HCT116 (cell line): Measurements from ENCODE around the gene NENF. TPM values are rescaled to one million over a fixed set of nuclear protein-coding genes. Genes with fewer than 3 reads are reported as not detected.

Source experiments
- ATAC-seq: fragments of 200-7000 bp; cut with Tn5 transposase; 2 replicates; pipeline ENCODE4 v1.9.1; 2020; ENCODE audit warnings: mild to moderate bottlenecking, moderate library complexity
- BruUV-seq: library from RNA; stranded (reverse); fragments of 400-500 nt; replicated peaks from 2 replicates; lab custom pipeline; 2021; lab: Mats Ljungman, UMichigan
- CTCF ChIA-PET: fragments of 300-600 bp; sonication (Branson Sonifier 250); formaldehyde crosslinking; loops from one replicate; lab custom pipeline; 2021; ENCODE audit warnings: antibody characterized with exemption; lab: Charles Lee
- POLR2A ChIA-PET: fragments of 300-600, 350-600 bp; sonication (Branson Sonifier 250); formaldehyde crosslinking; loops from one replicate; lab custom pipeline; 2021; ENCODE audit warnings: antibody characterized with exemption; lab: Charles Lee
- RAD21 ChIA-PET, 2 experiments: fragments of 300-600 bp; sonication (Branson Sonifier 250); formaldehyde crosslinking; loops; one replicate each; lab custom pipeline; 2023; ENCODE audit warnings: low total read pairs in 2 of 2; ENCODE audit not compliant: uncharacterized antibody in 2 of 2, unreplicated experiment in 2 of 2, low non-redundant PET in 1 of 2; lab: Charles Lee
- DNase-seq: peaks from one replicate; pipeline ENCODE4 v3.0.0-alpha.2; 2010; ENCODE audit warnings: low read depth, low spot score
- H2AFZ ChIP-seq: fragments of 200-600 bp; shearing (Covaris generic), sonication (generic); 2 replicates; pipeline ENCODE4 v1.6.1; 2017; ENCODE audit warnings: low read depth, mixed run types, mixed read lengths, antibody characterized with exemption, low read length; ENCODE audit not compliant: poor library complexity, severe bottlenecking
- H3K27ac ChIP-seq: 2 replicates; pipeline ENCODE4 v1.5.1; 2012; ENCODE audit warnings: low read depth, low read length
- H3K27me3 ChIP-seq: fragments of 200-600 bp; sonication (generic); 2 replicates; pipeline ENCODE4 v1.6.1; 2016; ENCODE audit warnings: mixed run types, low read length, mixed read lengths; ENCODE audit not compliant: insufficient read depth
- H3K36me3 ChIP-seq, 2 experiments: fragments of 200-500 bp in 1 of 2; fragments of 200-600 bp in 1 of 2; sonication (Bioruptor generic) in 1 of 2; sonication (generic) in 1 of 2; 2 replicates each; pipeline versions ENCODE4 v1.5.1 to v1.6.1; 2014 to 2016; ENCODE audit warnings: low read length in 2 of 2, inconsistent platforms in 1 of 2, mixed read lengths in 1 of 2, mixed run types in 1 of 2; ENCODE audit not compliant: insufficient read depth in 2 of 2, control insufficient read depth in 1 of 2
- H3K4me1 ChIP-seq, 2 experiments: fragments of 200-600 bp in 1 of 2; sonication (generic) in 1 of 2; 2 replicates each; pipeline versions ENCODE4 v1.5.1 to v1.6.1; 2012 to 2017; ENCODE audit warnings: low read length in 2 of 2, inconsistent platforms in 1 of 2, mild to moderate bottlenecking in 1 of 2, mixed read lengths in 1 of 2, mixed run types in 1 of 2, moderate library complexity in 1 of 2; ENCODE audit not compliant: insufficient read depth in 2 of 2, control insufficient read depth in 1 of 2
- H3K4me2 ChIP-seq: fragments of 200-600 bp; sonication (generic); 2 replicates; pipeline ENCODE4 v1.6.1; 2017; ENCODE audit warnings: mixed run types, low read length, mixed read lengths
- H3K4me3 ChIP-seq, 2 experiments: fragments of 200-600 bp in 1 of 2; sonication (generic) in 1 of 2; replicated peaks in 1 of 2; 2 replicates each; pipeline ENCODE4 v1.5.1; 2011 to 2016; ENCODE audit warnings: low read length in 2 of 2, control low read depth in 1 of 2, low read depth in 1 of 2, mild to moderate bottlenecking in 1 of 2, mixed read lengths in 1 of 2, mixed run types in 1 of 2
- H3K79me2 ChIP-seq: fragments of 200-600 bp; sonication (generic); 2 replicates; pipeline ENCODE4 v1.6.1; 2017; ENCODE audit warnings: mild to moderate bottlenecking, mixed run types, low read length, moderate library complexity, mixed read lengths; ENCODE audit not compliant: insufficient read depth
- H3K9ac ChIP-seq: fragments of 200-600 bp; sonication (generic); 2 replicates; pipeline ENCODE4 v1.6.1; 2016; ENCODE audit warnings: low read length, mixed read lengths
- H3K9me2 ChIP-seq: fragments of 200-600 bp; sonication (generic), shearing (Covaris generic); 2 replicates; pipeline ENCODE4 v1.6.1; 2017; ENCODE audit warnings: mixed run types, mild to moderate bottlenecking, moderate library complexity; ENCODE audit not compliant: insufficient read depth
- H3K9me3 ChIP-seq, 2 experiments: fragments of 200-500 bp in 1 of 2; fragments of 200-600 bp in 1 of 2; sonication (Bioruptor generic) in 1 of 2; sonication (generic) in 1 of 2; 2 replicates each; pipeline ENCODE4 v1.6.1; 2014 to 2017; ENCODE audit warnings: low read length in 2 of 2, mixed read lengths in 2 of 2, inconsistent platforms in 1 of 2, low read depth in 1 of 2, mild to moderate bottlenecking in 1 of 2, mixed run types in 1 of 2, moderate library complexity in 1 of 2; ENCODE audit not compliant: control insufficient read depth in 1 of 2, insufficient read depth in 1 of 2
- H4K20me1 ChIP-seq: fragments of 200-600 bp; sonication (generic), shearing (Covaris generic); 2 replicates; pipeline ENCODE4 v1.6.1; 2017; ENCODE audit warnings: mixed run types, mild to moderate bottlenecking, moderate library complexity; ENCODE audit not compliant: insufficient read depth
- CBX3 ChIP-seq: IDR thresholded peaks from 2 replicates; pipeline ENCODE4 v1.6.1; 2012; ENCODE audit warnings: low read depth
- POLR2AphosphoS5 ChIP-seq: IDR thresholded peaks from 2 replicates; pipeline ENCODE4 v1.6.1; 2011; ENCODE audit warnings: mild to moderate bottlenecking, low read depth, low read length, moderate library complexity
- RAD21 ChIP-seq: IDR thresholded peaks from 2 replicates; pipeline ENCODE4 v1.6.1; 2012; ENCODE audit warnings: low read depth, mild to moderate bottlenecking
- TCF7L2 ChIP-seq: IDR thresholded peaks from 2 replicates; pipeline ENCODE4 v1.7.0; 2011; ENCODE audit warnings: borderline replicate concordance, inconsistent platforms; ENCODE audit not compliant: insufficient read depth, insufficient read length; ENCODE audit errors: extremely low read depth
- YY1 ChIP-seq: IDR thresholded peaks from 2 replicates; pipeline ENCODE4 v1.6.1; 2011; ENCODE audit warnings: low read length, low read depth, moderate library complexity, mild to moderate bottlenecking; ENCODE audit not compliant: insufficient replicate concordance; ENCODE audit errors: extremely low read depth
- intact Hi-C: fragments of 100-400 bp; cut with micrococcal nuclease; formaldehyde crosslinking; loops from 2 replicates; pipeline ENCODE4 v1.10.0; 2022
- total RNA-seq: library from RNA; stranded (reverse); gene quantifications from one replicate; pipeline ENCODE4 v1.2.1, GENCODE V29; 2021; ENCODE audit not compliant: unreplicated experiment
- TF ChIP-seq, protein P1 (sequence below): IDR thresholded peaks from 2 replicates; pipeline ENCODE4 v1.6.1; 2012; ENCODE audit warnings: low read depth
- TF ChIP-seq, protein P2 (sequence below), 3 experiments: fragments of 200-600 bp in 1 of 3; sonication (generic) in 1 of 3; IDR thresholded peaks in 2 of 3; conservative IDR thresholded peaks in 1 of 3; 2 replicates each; pipeline ENCODE4 v1.5.1; 2012 to 2017; ENCODE audit warnings: low read depth in 2 of 3, low read length in 2 of 3, antibody characterized with exemption in 1 of 3, borderline replicate concordance in 1 of 3, control low read depth in 1 of 3, mild to moderate bottlenecking in 1 of 3, mixed read lengths in 1 of 3, mixed run types in 1 of 3, moderate library complexity in 1 of 3; ENCODE audit not compliant: insufficient read depth in 1 of 3

The NENF gene
- total RNA-seq, 1 experiment from 2014 or later: 78.4 TPM

DNA sequence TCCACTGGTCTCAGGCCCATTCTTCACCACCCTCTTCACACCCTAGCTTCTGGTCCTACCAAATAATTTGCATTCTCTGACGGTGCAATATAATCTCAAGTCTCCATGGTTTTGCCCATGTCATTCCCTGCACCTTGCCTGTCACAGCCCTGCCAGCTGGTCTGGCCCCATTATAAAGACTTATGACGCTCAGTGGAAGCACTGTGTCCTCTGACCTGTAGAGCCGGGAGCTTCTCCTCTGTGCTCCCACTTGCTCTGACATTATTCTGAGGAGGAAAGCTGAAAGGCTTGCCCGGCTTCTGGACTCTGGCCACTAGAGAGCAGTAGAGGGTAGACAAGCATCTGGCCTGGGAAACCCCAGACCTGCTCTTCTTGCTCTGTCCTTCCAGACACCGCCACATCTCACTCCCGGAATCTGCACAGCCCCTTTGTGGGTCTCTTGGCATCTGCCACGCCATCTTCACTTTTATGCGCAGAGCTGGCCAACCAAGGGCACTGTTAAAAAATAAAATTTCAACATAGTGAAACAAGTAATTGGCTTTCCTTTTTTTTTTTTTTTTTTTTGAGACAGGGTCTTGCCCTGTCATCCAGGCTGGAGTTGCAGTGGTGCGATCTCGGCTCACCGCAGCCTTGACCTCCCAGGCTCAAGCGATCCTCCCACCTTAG is 44.4 kb downstream of the NENF start:
- Histone ChIP-seq H3K36me3 (no peaks in the 10 kb centered on the region), H4K20me1 (no peaks in the 10 kb centered on the region), H3K27ac (no peak overlapping the region), H3K79me2 (no peaks in the 10 kb centered on the region), H3K4me2 (peak overlapping the region; percentile 33), H3K4me1 (peaks cover 0 to 17% of the 10 kb centered on the region in 2 experiments; a peak in 2 of 4 replicates), H3K9me3 (no peaks in the 10 kb centered on the region), H3K27me3 (no peaks in the 10 kb centered on the region), H2AFZ (peak overlapping the region; percentile 7), H3K9ac (no peak overlapping the region), H3K9me2 (no peaks in the 10 kb centered on the region), H3K4me3 (no peak overlapping the region)
- CTCF ChIA-PET: interaction anchor here (0.6 to 2.6 kb wide), 32 partner anchors 8 to 796 kb away, joined by 3 to 24 read pairs (median 5); partner anchors contain the start of genes ATF3, DTL, FLVCR1 and INTS7
- RAD21 ChIA-PET: interaction anchor here (0.5 to 1.6 kb wide), 13 partner anchors 19 to 253 kb away, joined by 3 to 8 read pairs (median 4); partner anchors contain the start of genes ATF3 (in 2 of the 2) and BATF3 (in 1 of the 2)
- intact Hi-C loops: loop anchor here (1.0 kb wide), 3 partner anchors 118 to 305 kb away; no protein-coding TSS in a partner anchor
- peak; percentile 81 for DNase-seq
- POLR2A ChIA-PET: interaction anchor here (0.8 to 3.6 kb wide), 6 partner anchors 9 to 143 kb away, joined by 3 to 32 read pairs (median 4); partner anchors contain the start of gene ATF3
- TF ChIP-seq, protein P1, sequence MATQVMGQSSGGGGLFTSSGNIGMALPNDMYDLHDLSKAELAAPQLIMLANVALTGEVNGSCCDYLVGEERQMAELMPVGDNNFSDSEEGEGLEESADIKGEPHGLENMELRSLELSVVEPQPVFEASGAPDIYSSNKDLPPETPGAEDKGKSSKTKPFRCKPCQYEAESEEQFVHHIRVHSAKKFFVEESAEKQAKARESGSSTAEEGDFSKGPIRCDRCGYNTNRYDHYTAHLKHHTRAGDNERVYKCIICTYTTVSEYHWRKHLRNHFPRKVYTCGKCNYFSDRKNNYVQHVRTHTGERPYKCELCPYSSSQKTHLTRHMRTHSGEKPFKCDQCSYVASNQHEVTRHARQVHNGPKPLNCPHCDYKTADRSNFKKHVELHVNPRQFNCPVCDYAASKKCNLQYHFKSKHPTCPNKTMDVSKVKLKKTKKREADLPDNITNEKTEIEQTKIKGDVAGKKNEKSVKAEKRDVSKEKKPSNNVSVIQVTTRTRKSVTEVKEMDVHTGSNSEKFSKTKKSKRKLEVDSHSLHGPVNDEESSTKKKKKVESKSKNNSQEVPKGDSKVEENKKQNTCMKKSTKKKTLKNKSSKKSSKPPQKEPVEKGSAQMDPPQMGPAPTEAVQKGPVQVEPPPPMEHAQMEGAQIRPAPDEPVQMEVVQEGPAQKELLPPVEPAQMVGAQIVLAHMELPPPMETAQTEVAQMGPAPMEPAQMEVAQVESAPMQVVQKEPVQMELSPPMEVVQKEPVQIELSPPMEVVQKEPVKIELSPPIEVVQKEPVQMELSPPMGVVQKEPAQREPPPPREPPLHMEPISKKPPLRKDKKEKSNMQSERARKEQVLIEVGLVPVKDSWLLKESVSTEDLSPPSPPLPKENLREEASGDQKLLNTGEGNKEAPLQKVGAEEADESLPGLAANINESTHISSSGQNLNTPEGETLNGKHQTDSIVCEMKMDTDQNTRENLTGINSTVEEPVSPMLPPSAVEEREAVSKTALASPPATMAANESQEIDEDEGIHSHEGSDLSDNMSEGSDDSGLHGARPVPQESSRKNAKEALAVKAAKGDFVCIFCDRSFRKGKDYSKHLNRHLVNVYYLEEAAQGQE: no peak
- TF ChIP-seq YY1: peak; percentile 63
- no peak for TF ChIP-seq TCF7L2
- TF ChIP-seq RAD21: peak; percentile 98
- no peak for TF ChIP-seq CBX3
- peak; percentile 26; the same call in 1 of the 2 replicates for TF ChIP-seq POLR2AphosphoS5
- TF ChIP-seq, protein P2, sequence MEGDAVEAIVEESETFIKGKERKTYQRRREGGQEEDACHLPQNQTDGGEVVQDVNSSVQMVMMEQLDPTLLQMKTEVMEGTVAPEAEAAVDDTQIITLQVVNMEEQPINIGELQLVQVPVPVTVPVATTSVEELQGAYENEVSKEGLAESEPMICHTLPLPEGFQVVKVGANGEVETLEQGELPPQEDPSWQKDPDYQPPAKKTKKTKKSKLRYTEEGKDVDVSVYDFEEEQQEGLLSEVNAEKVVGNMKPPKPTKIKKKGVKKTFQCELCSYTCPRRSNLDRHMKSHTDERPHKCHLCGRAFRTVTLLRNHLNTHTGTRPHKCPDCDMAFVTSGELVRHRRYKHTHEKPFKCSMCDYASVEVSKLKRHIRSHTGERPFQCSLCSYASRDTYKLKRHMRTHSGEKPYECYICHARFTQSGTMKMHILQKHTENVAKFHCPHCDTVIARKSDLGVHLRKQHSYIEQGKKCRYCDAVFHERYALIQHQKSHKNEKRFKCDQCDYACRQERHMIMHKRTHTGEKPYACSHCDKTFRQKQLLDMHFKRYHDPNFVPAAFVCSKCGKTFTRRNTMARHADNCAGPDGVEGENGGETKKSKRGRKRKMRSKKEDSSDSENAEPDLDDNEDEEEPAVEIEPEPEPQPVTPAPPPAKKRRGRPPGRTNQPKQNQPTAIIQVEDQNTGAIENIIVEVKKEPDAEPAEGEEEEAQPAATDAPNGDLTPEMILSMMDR (IDR thresholded peaks at IDR 0.05 in 2 of 3, conservative IDR thresholded peaks at IDR 0.05 in 1 of 3; ENCODE audit: borderline replicate concordance in 1 of 3, insufficient read depth in 1 of 3, low read depth in 2 of 3, low read length in 2 of 3): peak; percentile 89 to 96 (median 91)
- no TSS peak for BruUV-seq
- peak; percentile 98 for ATAC-seq
